Fibroblast of villous mesenchyme (primary cell): Measurements from ENCODE around the gene ADAM10. TPM values are rescaled to one million over a fixed set of nuclear protein-coding genes. Genes with fewer than 3 reads are reported as not detected.

ENCODE experiments used
- DNase-seq: peaks from one replicate; pipeline ENCODE4 v3.0.0-alpha.2; 2010; ENCODE audit warnings: low read depth
- H3K4me3 ChIP-seq: 2 replicates; pipeline ENCODE4 v1.5.1; 2011; ENCODE audit warnings: low read depth, mild to moderate bottlenecking, low read length
- CTCF ChIP-seq: IDR thresholded peaks from 2 replicates; pipeline ENCODE4 v1.5.1; 2012; ENCODE audit warnings: low read depth, mild to moderate bottlenecking, low read length; ENCODE audit not compliant: insufficient read depth
- total RNA-seq: library from RNA; depleted of rRNA; stranded (reverse); fragments of >200 nt; gene quantifications from 2 replicates; pipeline ENCODE4 v1.2.3, GENCODE V29; 2012

Gene ADAM10
- total RNA-seq, 1 donor, result 200 TPM

- DNase-seq, result peak; percentile 28
- no peak for TF ChIP-seq CTCF
- no peak overlapping the region for H3K4me3 ChIP-seq
Observed at GRCh38 chr15:58698887-58699641, 50.4 kb downstream of the ADAM10 start.

- no peak for TF ChIP-seq CTCF
- no peak overlapping the region for H3K4me3 ChIP-seq
- DNase-seq, result no peak
Observed at GRCh38 chr15:58697220-58697619, 52.3 kb downstream of the ADAM10 start.

GRCh38 chr15:58696738-58697137 is 52.8 kb downstream of the ADAM10 start:
- no peak for TF ChIP-seq CTCF

GRCh38 chr15:58694641-58695398 is 54.7 kb downstream of the ADAM10 start:
- no peak for TF ChIP-seq CTCF
- DNase-seq, result no peak
- H3K4me3 ChIP-seq, result no peak overlapping the region

More at GRCh38 chr15:58696738-58697137, 52.8 kb downstream of the ADAM10 start:
- H3K4me3 ChIP-seq, result no peak overlapping the region
- no peak for DNase-seq

GRCh38 chr15:58690703-58691102 is 58.8 kb downstream of the ADAM10 start:
- no peak overlapping the region for H3K4me3 ChIP-seq
- DNase-seq, result no peak
- no peak for TF ChIP-seq CTCF

GRCh38 chr15:58689646-58690045 is 59.9 kb downstream of the ADAM10 start:
- DNase-seq, result no peak
- no peak for TF ChIP-seq CTCF
- H3K4me3 ChIP-seq, result no peak overlapping the region
